Measurements from ENCODE around the gene CDC42SE2. TPM values are rescaled to one million over a fixed set of nuclear protein-coding genes. Genes with fewer than 3 reads are reported as not detected.

Gene CDC42SE2
- total RNA-seq, 6 experiments from 2014 or later: 10.3 to 19.8 (median 15.0) TPM

DNA sequence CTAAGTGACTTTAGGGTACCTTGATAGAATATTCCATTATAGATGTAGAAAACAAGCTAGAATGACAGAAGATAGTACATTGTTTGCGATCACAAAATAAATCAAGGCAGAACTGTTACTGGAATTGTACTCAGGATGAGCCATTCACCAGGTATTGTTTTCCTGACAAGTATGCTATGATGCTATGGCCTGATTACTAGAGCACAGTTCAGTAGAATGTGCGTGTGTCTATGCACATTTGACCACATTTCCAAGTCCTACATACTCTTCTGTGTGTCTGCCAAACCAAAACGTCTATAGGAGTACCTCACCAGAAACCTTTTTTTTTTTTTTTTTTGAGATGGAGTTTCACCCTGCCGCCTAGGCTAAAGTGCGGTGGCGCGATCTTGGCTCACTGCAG, 43.3 kb upstream of the CDC42SE2 start:
- 89% methylated on average over 7 of the region's 7 CpGs for WGBS (ENCODE audit: insufficient coverage, low coverage, low lambda C conversion rate, missing lambda C conversion rate)
- Histone ChIP-seq H3K27ac (no peak overlapping the region), H3K4me3 (no peak overlapping the region), H3K36me3 (no peaks in the 10 kb centered on the region), H3K4me1 (no peaks in the 10 kb centered on the region), H3K27me3 (no peaks in the 10 kb centered on the region), H3K9me3 (no peaks in the 10 kb centered on the region)
- ATAC-seq (no peak), DNase-seq (no peak)
- intact Hi-C loops (cut with DNase I): no loop called here
- TF ChIP-seq CTCF (IDR thresholded peaks at IDR 0.05) (no peak), POLR2A (IDR thresholded peaks at IDR 0.05) (no peak)

DNA sequence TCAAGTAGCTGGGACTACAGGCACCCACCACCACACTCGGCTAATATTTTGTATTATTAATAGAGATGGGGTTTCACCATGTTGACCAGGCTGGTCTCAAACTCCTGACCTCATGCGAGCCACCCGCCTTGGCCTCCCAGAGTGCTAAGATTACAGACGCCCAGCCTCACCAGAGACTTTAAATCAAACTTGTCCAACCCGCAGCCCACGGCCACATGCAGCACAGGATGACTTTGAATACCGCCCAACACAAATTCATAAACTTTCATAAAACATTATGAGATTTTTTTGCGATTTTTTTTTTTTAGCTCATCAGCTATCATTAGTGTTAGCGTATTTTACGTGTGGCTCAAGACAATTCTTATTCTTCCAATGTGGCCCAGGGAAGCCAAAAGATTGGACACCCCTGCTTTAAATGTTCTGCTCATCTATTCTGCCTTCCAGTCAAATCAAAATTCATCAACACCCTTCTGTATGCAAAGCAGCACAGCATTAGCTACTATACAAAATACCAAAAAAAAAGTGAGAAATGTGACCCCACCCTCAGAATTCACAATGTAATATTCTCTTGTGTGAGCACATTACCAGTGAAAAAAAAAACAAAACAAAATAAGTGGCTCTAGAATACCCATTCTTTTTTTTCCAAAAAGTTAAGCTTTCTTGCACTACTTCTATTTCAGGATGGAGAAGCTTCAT, 42.7 kb upstream of the CDC42SE2 start:
- Histone ChIP-seq H3K4me3 (no peak overlapping the region), H3K27ac (no peak overlapping the region), H3K27me3 (no peaks in the 10 kb centered on the region), H3K36me3 (no peaks in the 10 kb centered on the region), H3K9me3 (no peaks in the 10 kb centered on the region), H3K4me1 (no peaks in the 10 kb centered on the region)
- intact Hi-C loops (cut with DNase I): no loop called here
- DNase-seq (no peak), ATAC-seq (no peak)
- 86% methylated on average over 7 of the region's 10 CpGs for WGBS (ENCODE audit: insufficient coverage, low coverage, low lambda C conversion rate, missing lambda C conversion rate)
- TF ChIP-seq CTCF (IDR thresholded peaks at IDR 0.05) (no peak), POLR2A (IDR thresholded peaks at IDR 0.05) (no peak)

- intact Hi-C loops (cut with DNase I): no loop called here
- Histone ChIP-seq H3K4me3 (no peak overlapping the region), H3K27ac (no peak overlapping the region), H3K27me3 (no peaks in the 10 kb centered on the region), H3K4me1 (no peaks in the 10 kb centered on the region), H3K9me3 (no peaks in the 10 kb centered on the region), H3K36me3 (no peaks in the 10 kb centered on the region)
- DNase-seq (no peak), ATAC-seq (no peak)
- no peak for TF ChIP-seq CTCF (IDR thresholded peaks at IDR 0.05)
- TF ChIP-seq POLR2A (IDR thresholded peaks at IDR 0.05): no peak
Observed at GRCh38 chr5:131221888-131222287, 42.0 kb upstream of the CDC42SE2 start.

DNA sequence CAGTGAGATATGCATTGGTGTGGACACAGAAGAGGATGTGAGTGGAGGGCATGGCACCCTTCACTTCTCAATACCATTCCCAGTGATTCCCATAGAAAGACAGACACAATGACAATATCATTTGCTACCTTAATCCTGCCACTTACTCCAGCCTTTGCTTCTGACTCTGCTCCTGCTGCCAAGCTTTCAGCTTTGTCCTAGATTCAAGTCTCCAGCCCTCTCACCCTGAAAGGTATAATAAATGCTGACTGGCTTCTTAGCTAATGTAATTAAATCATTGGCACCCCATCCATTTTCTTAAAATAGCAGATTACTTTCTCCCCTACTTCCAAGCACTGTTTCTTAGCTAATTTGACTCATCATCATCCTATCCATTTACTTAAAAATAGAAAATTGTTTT, 41.1 kb upstream of the CDC42SE2 start:
- Histone ChIP-seq H3K36me3 (no peaks in the 10 kb centered on the region), H3K4me1 (no peaks in the 10 kb centered on the region), H3K27me3 (no peaks in the 10 kb centered on the region), H3K9me3 (no peaks in the 10 kb centered on the region), H3K4me3 (no peak overlapping the region), H3K27ac (no peak overlapping the region)
- TF ChIP-seq POLR2A (IDR thresholded peaks at IDR 0.05) (no peak), CTCF (IDR thresholded peaks at IDR 0.05) (no peak)
- DNase-seq: no peak
- ATAC-seq: no peak
- intact Hi-C loops (cut with DNase I): no loop called here

All from right lobe of liver (tissue), 6 donors.